Epithelial cell of proximal tubule (primary cell): ENCODE measurements around the gene PCYT1A. TPM values are rescaled to one million over a fixed set of nuclear protein-coding genes. Genes with fewer than 3 reads are reported as not detected.

ENCODE experiments used
- DNase-seq: peaks from one replicate; pipeline ENCODE4 v3.0.0-alpha.2; 2011; ENCODE audit warnings: low read depth
- H3K4me3 ChIP-seq: 2 replicates; pipeline ENCODE4 v1.5.1; 2011; ENCODE audit warnings: low read depth, mild to moderate bottlenecking, low read length
- total RNA-seq: library from RNA; depleted of rRNA; stranded (reverse); fragments of >200 nt; gene quantifications from 2 replicates; pipeline ENCODE4 v1.2.3, GENCODE V29; 2015
- TF ChIP-seq, protein P1 (sequence below): conservative IDR thresholded peaks from 2 replicates; pipeline ENCODE4 v1.5.1; 2012; ENCODE audit warnings: low read depth, mild to moderate bottlenecking, low read length

The PCYT1A gene
- total RNA-seq, 1 donor from 2014 or later = 21.6 TPM

DNA sequence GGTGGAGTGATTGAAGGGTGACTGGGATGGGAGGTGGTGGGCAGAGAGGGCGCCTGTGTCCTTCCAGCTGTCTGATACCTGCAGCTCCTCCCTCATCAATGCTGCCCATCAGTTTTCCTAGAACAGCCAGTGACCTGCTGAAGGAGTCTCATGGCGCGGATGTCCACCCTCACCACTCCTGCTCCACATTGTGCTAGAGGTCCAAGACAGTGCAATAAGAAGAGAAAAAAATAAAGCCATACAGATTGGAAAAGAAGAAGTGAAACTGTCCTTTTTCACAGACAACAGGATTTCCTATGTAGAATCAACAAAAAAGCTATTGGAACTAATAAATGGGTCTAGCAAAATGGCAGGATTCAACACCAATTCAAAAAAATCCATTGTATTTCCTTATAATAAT is 83.7 kb downstream of the PCYT1A start:
- TF ChIP-seq, protein P1, sequence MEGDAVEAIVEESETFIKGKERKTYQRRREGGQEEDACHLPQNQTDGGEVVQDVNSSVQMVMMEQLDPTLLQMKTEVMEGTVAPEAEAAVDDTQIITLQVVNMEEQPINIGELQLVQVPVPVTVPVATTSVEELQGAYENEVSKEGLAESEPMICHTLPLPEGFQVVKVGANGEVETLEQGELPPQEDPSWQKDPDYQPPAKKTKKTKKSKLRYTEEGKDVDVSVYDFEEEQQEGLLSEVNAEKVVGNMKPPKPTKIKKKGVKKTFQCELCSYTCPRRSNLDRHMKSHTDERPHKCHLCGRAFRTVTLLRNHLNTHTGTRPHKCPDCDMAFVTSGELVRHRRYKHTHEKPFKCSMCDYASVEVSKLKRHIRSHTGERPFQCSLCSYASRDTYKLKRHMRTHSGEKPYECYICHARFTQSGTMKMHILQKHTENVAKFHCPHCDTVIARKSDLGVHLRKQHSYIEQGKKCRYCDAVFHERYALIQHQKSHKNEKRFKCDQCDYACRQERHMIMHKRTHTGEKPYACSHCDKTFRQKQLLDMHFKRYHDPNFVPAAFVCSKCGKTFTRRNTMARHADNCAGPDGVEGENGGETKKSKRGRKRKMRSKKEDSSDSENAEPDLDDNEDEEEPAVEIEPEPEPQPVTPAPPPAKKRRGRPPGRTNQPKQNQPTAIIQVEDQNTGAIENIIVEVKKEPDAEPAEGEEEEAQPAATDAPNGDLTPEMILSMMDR = no peak
- no peak overlapping the region for H3K4me3 ChIP-seq
- DNase-seq = no peak

DNA sequence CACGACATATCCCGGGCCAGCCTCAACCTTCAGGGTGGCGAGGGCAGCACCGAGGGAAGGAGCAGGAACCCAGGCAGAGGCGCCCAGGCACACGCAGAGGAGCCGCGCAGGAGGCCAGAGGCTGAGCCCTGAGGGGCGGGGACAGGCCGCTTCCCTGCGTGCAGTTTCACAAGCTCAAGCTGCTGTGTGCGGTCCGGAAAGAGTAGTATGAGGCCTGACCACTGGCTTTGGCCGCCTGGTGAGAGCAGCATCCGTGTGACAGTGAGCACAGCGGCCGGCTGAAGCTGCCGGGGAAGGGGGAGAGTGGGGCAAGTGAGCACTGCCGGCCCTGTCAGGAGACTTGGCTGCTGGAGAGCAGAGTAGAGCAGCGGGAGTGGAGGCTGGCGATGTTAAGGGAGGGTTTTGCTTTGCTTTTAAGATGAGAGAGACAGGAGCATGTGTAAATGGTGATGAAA is 85.0 kb downstream of the PCYT1A start:
- no peak for DNase-seq
- TF ChIP-seq, protein P1 = no peak
- H3K4me3 ChIP-seq = no peak overlapping the region

DNA sequence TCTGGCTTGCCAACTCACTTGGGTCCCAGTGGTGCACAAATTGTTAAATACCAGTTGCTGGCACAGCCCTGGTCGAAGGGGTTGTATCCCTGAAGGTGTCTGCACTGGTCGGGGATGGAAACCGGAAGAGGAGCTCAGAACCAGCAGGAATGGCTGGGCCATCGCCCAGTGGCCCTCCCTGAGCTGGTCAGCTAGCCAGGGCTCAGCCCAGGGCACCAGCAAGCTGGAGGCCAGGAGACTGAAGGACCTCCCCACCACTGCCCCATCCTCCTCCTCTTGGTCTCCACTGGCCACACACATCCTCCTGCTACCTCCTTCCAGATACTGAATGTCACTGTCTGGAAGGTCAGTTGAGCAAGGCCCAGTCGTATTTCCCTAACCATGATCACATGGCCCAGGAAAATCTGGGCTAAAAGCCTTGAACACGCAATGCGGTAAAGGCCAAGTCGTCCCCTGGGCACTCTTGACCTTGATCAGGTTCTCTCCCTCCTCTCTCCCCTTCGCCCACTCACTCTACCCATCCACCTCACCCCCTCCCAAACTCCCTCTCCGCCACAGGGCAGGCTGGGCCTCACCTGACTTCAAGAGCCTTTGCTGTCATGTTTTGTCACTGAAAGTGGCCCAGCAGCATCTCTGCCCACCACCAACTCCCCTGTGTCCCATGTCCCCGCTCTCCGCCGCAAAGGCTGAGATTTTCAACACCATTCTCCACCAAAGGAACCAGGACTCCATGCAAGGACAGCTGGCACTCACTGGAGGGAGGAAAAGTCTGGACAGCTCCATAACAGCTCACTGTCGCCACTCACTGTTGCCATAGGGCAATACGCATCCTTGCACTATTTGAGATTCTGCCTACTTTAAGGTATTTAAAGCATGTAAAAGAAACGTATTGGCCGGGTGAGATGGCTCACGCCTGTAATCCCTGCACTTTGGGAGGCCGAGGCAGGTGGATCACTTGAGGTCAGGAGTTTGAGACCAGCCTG is 88.5 kb downstream of the PCYT1A start:
- H3K4me3 ChIP-seq = no peak overlapping the region
- TF ChIP-seq, protein P1 = peak; percentile 28
- no peak for DNase-seq

DNA sequence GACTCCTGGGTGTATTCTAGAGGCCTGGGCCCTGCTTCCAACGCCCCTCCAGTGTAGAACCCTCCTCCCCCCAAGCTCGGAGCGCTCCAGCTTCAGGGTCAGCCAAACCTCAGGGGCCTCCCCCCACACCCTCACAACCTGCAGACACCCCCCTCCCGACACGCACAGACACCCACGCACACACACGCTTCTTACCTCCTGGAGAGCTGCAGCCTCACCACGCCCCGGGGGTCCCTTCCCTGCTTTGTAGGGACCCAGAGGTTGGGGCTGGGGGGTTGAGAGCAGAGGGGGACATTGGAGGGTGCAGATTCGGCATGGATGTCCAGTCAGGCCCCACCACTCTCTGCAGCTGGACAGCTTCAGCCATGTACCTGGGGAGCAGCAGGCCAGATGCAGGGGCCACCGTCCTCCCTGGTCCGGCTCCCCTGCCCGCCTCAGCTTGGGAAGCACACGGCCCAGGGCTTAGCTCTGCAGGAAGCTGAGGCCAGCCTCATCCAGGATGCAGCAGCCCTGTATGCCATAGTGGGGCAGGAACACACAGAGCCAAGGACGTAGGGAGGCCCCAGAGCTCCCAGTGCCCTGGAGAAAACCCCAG is 89.3 kb downstream of the PCYT1A start:
- TF ChIP-seq, protein P1 = no peak
- no peak overlapping the region for H3K4me3 ChIP-seq
- DNase-seq = no peak

DNA sequence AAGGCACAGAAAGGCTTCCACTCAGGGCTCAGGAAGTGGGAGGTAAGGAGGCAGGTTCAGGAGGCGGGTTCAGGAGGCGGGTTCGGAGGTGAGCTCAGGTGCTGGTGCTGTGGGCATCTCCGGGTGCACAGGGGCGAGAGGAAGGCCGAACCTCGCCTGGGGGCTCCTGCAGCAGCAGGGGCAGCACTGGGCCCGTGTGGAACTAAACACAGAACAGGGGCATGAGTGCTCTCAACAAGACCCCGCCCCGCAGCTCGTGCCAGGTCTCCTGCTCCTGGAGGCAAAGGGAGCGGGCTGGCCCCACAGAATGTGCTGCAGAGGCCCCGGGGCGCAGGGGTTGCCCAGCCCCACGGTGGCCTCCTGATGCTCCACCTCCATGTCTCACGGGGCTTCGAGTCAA is 90.0 kb downstream of the PCYT1A start:
- no peak for DNase-seq
- H3K4me3 ChIP-seq = no peak overlapping the region
- TF ChIP-seq, protein P1 = no peak

DNA sequence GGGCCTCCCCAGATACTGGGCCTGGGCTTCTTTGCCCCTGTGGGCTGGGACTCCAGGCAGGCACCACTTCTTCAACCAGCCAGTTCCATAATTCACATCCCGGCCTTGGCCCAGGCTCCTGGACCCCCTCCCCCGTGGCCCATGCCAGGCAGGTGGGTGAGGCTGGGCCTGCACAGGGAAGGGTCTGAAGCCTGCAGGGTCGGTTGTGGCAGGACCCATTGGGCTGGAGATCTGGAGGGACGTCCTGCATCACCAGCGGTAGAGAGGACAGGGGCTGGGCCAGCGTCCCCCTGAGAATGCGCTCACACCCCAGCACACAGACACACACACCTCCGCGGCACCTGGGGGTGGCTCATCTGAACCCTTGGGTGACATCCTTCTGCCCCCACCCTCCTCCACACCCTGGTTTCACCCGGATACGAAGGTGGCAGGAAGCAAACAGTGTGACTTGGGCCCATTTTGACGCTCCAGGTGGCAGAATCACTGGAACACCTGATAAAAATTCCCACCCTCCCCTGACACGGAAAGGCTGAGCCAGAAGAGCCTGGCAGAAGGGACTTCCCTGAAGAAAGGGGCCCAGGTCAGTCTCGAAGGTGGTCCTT is 91.8 kb downstream of the PCYT1A start:
- no peak overlapping the region for H3K4me3 ChIP-seq
- no peak for DNase-seq
- TF ChIP-seq, protein P1 = no peak
